GM11168 (cell line): ENCODE results near the gene PAOX.
"Not testable (repeated sequence)": the region's sequence is repeated elsewhere in the genome, so short reads cannot be mapped to it uniquely, and the experiment has no call there.

ENCODE experiments used
- in situ Hi-C: fragments of 300-500 bp; cut with MboI; formaldehyde crosslinking; loops from one replicate; pipeline ENCODE4 v1.12.0; 2022; ENCODE audit warnings: low sequenced_read_pairs; ENCODE audit not compliant: unreplicated experiment

The PAOX gene

GRCh38 chr10:133361773-133362441, 17.2 kb upstream of the PAOX start:
- in situ Hi-C loops = no loop called here

- in situ Hi-C loops = no loop called here
These were observed 16.2 kb upstream of the PAOX start for GRCh38 chr10:133362846-133363245.

- in situ Hi-C loops = no loop called here
These were observed 14.2 kb upstream of the PAOX start for GRCh38 chr10:133364645-133365431.

GRCh38 chr10:133365461-133366129, 13.5 kb upstream of the PAOX start:
- in situ Hi-C loops = no loop called here

- in situ Hi-C loops = no loop called here
These were observed 13.0 kb upstream of the PAOX start for GRCh38 chr10:133366130-133366478.

GRCh38 chr10:133366751-133367150, 12.3 kb upstream of the PAOX start:
- in situ Hi-C loops = no loop called here

- in situ Hi-C loops = not testable (repeated sequence)
These were observed 11.6 kb upstream of the PAOX start for GRCh38 chr10:133367461-133367860.

- in situ Hi-C loops = no loop called here
These were observed 10.9 kb upstream of the PAOX start for GRCh38 chr10:133368153-133368552.

GRCh38 chr10:133370030-133370786, 8.9 kb upstream of the PAOX start:
- in situ Hi-C loops = no loop called here

GRCh38 chr10:133372507-133372906, 6.6 kb upstream of the PAOX start:
- in situ Hi-C loops = no loop called here

GRCh38 chr10:133373174-133374090, 5.6 kb upstream of the PAOX start, which contains the start of gene ECHS1:
Gene ECHS1 (minus strand): TSS chr10:133373354. CDS start chr10:133373333, 21 bp downstream.
- in situ Hi-C loops = no loop called here

GRCh38 chr10:133375357-133376115, 3.5 kb upstream of the PAOX start:
- in situ Hi-C loops = no loop called here

- in situ Hi-C loops = not testable (repeated sequence)
These were observed 2.9 kb upstream of the PAOX start for GRCh38 chr10:133376183-133376582.

- in situ Hi-C loops = no loop called here
These were observed 1.8 kb upstream of the PAOX start for GRCh38 chr10:133377025-133377817.

GRCh38 chr10:133377818-133378250, 1.2 kb upstream of the PAOX start:
- in situ Hi-C loops = no loop called here

GRCh38 chr10:133378251-133379096, 588 bp upstream of the PAOX start:
- in situ Hi-C loops = no loop called here
